Liver (tissue), 9 donors: Measurements from ENCODE around the gene TPSG1. TPM values are rescaled to one million over a fixed set of nuclear protein-coding genes. Genes with fewer than 3 reads are reported as not detected.

ENCODE experiments used
- DNase-seq: peaks from one replicate; pipeline ENCODE4 v3.0.0-alpha.2; 2017; ENCODE audit warnings: low spot score
- H3K27ac ChIP-seq, 2 donors: one replicate each; pipeline ENCODE4 v1.7.0; 2013; ENCODE audit warnings: inconsistent platforms in 2 of 2, low read length in 2 of 2, control low read depth in 1 of 2, low read depth in 1 of 2, mild to moderate bottlenecking in 1 of 2
- H3K27me3 ChIP-seq, 4 donors: one replicate each; pipeline versions ENCODE4 v1.6.1 to v1.7.0; 2013; ENCODE audit warnings: low read length in 3 of 4, inconsistent platforms in 1 of 4, mild to moderate bottlenecking in 1 of 4, moderate library complexity in 1 of 4; ENCODE audit not compliant: control insufficient read depth in 4 of 4, insufficient read depth in 4 of 4
- H3K36me3 ChIP-seq, 4 donors: one replicate each; pipeline versions ENCODE4 v1.6.1 to v1.7.0; 2013; ENCODE audit warnings: low read length in 3 of 4, mild to moderate bottlenecking in 3 of 4, low read depth in 1 of 4, moderate library complexity in 1 of 4; ENCODE audit not compliant: control insufficient read depth in 4 of 4, insufficient read depth in 3 of 4
- H3K4me1 ChIP-seq, 4 donors: one replicate each; pipeline versions ENCODE4 v1.6.1 to v1.7.0; 2013; ENCODE audit warnings: low read length in 3 of 4, mild to moderate bottlenecking in 3 of 4, moderate library complexity in 1 of 4; ENCODE audit not compliant: control insufficient read depth in 4 of 4, insufficient read depth in 4 of 4
- H3K4me3 ChIP-seq, 3 donors: one replicate each; pipeline versions ENCODE4 v1.6.1 to v1.7.0; 2013; ENCODE audit warnings: low read length in 3 of 3, control low read depth in 1 of 3, low read depth in 1 of 3, mild to moderate bottlenecking in 1 of 3
- H3K9ac ChIP-seq, 2 donors: one replicate each; pipeline ENCODE4 v1.7.0; 2013; ENCODE audit warnings: low read length in 2 of 2, mild to moderate bottlenecking in 2 of 2, moderate library complexity in 2 of 2, control low read depth in 1 of 2, low read depth in 1 of 2
- H3K9me3 ChIP-seq, 4 donors: one replicate each; pipeline versions ENCODE4 v1.6.1 to v1.7.0; 2013; ENCODE audit warnings: low read length in 3 of 4; ENCODE audit not compliant: control insufficient read depth in 4 of 4
- ATF3 ChIP-seq: IDR thresholded peaks from 2 replicates; pipeline ENCODE4 v1.6.1; 2016; ENCODE audit warnings: antibody characterized with exemption
- CTCF ChIP-seq: fragments of 150-350 bp; IDR thresholded peaks from 2 replicates; pipeline ENCODE4 v1.5.1; 2017; ENCODE audit warnings: improper control_type of control experiment, low read depth, low read length; ENCODE audit not compliant: missing input control
- EGR1 ChIP-seq, 2 donors: IDR thresholded peaks; 2 replicates each; pipeline ENCODE4 v1.6.1; 2016 to 2018; ENCODE audit warnings: antibody characterized with exemption in 2 of 2, low read depth in 2 of 2
- FOXA1 ChIP-seq: IDR thresholded peaks from 2 replicates; pipeline ENCODE4 v1.6.1; 2016; ENCODE audit warnings: antibody characterized with exemption
- HNF4A ChIP-seq, 2 donors: conservative IDR thresholded peaks; 2 replicates each; pipeline ENCODE4 v1.6.1; 2016; ENCODE audit warnings: antibody characterized with exemption in 2 of 2, mild to moderate bottlenecking in 2 of 2
- HNF4G ChIP-seq: IDR thresholded peaks from 2 replicates; pipeline ENCODE4 v1.6.1; 2016; ENCODE audit warnings: antibody characterized with exemption
- JUND ChIP-seq, 2 donors: IDR thresholded peaks; 2 replicates each; pipeline ENCODE4 v1.6.1; 2016; ENCODE audit warnings: antibody characterized with exemption in 2 of 2
- RXRA ChIP-seq, 2 donors: IDR thresholded peaks; 2 replicates each; pipeline ENCODE4 v1.6.1; 2017 to 2018; ENCODE audit warnings: antibody characterized with exemption in 2 of 2, mild to moderate bottlenecking in 1 of 2
- YY1 ChIP-seq: IDR thresholded peaks from 2 replicates; pipeline ENCODE4 v1.6.1; 2016; ENCODE audit warnings: antibody characterized with exemption, mild to moderate bottlenecking
- ZBTB33 ChIP-seq: IDR thresholded peaks from 2 replicates; pipeline ENCODE4 v1.6.1; 2016; ENCODE audit warnings: antibody characterized with exemption
- WGBS: extraction: QIAGEN DNeasy Blood & Tissue Kit; methylation state at CpG from one replicate; pipeline ENCODE4 v1.1.7; 2013; 5-methylcytosine and 5-hydroxymethylcytosine counted together
- polyA plus RNA-seq, 2 donors: library from polyadenylated mRNA; stranded (reverse) in 1 of 2; unstranded in 1 of 2; fragments of 200-250 nt in 1 of 2; fragments of >200 nt in 1 of 2; fragmentation: Nextera tagmentation in 1 of 2; extraction: Ambion mirVana in 1 of 2; gene quantifications; one replicate each; pipeline versions ENCODE4 v1.2.1 to v1.2.3, GENCODE V29; 2013 to 2015
- total RNA-seq, 2 donors: library from RNA; depleted of rRNA; stranded (reverse); fragments of >200 nt; gene quantifications; one replicate each; pipeline ENCODE4 v1.2.3, GENCODE V29; 2014
- donor health status: healthy.
- donor health status: healthy.
- donor health status: healthy.
- donor health status: healthy.
- donor health status: healthy.

TPSG1 gene
- total and polyA plus RNA-seq, 4 donors: 0.55 TPM; not detected in 3

GRCh38 chr16:1218930-1219611 is 6.0 kb downstream of the TPSG1 start:
- DNase-seq: no peak
- H3K36me3 ChIP-seq: peaks cover 0 to 54% (median 12%) of the 10 kb centered on the region in 4 donors
- no peak overlapping the region for H3K9ac ChIP-seq
- no peak overlapping the region for H3K27ac ChIP-seq
- no peaks in the 10 kb centered on the region for H3K4me1 ChIP-seq
- 91% methylated on average over 24 of the region's 24 CpGs for WGBS
- H3K27me3 ChIP-seq: no peaks in the 10 kb centered on the region
- H3K4me3 ChIP-seq: no peak overlapping the region
- TF ChIP-seq RXRA (IDR thresholded peaks at IDR 0.05) (no peak), JUND (IDR thresholded peaks at IDR 0.05) (no peak), EGR1 (IDR thresholded peaks at IDR 0.05; ENCODE audit: low read depth in 2 of 2) (no peak), ZBTB33 (no peak), YY1 (no peak), HNF4G (no peak), ATF3 (no peak), HNF4A (conservative IDR thresholded peaks at IDR 0.05) (no peak)
- H3K9me3 ChIP-seq: no peaks in the 10 kb centered on the region

- no peaks in the 10 kb centered on the region for H3K27me3 ChIP-seq
- peaks cover 0 to 59% (median 14%) of the 10 kb centered on the region in 4 donors for H3K36me3 ChIP-seq
Measured at GRCh38 chr16:1218061-1218929, 6.8 kb downstream of the TPSG1 start.

More at GRCh38 chr16:1218061-1218929, 6.8 kb downstream of the TPSG1 start:
- no peaks in the 10 kb centered on the region for H3K9me3 ChIP-seq
- no peak for TF ChIP-seq FOXA1
- TF ChIP-seq EGR1 (IDR thresholded peaks at IDR 0.05; ENCODE audit: low read depth in 2 of 2): no peak
- TF ChIP-seq CTCF: no peak
- WGBS: 92% methylated on average over 49 of the region's 49 CpGs
- H3K9ac ChIP-seq: no peak overlapping the region
- H3K4me3 ChIP-seq: no peak overlapping the region
- no peak for DNase-seq
- no peak overlapping the region for H3K27ac ChIP-seq
- no peaks in the 10 kb centered on the region for H3K4me1 ChIP-seq
